ENCODE results near the gene ZC3H4. TPM values are rescaled to one million over a fixed set of nuclear protein-coding genes. Genes with fewer than 3 reads are reported as not detected.

The ZC3H4 gene
- total and polyA plus RNA-seq, 8 donors, result 4.7 to 78.5 (median 20.2) TPM

DNA sequence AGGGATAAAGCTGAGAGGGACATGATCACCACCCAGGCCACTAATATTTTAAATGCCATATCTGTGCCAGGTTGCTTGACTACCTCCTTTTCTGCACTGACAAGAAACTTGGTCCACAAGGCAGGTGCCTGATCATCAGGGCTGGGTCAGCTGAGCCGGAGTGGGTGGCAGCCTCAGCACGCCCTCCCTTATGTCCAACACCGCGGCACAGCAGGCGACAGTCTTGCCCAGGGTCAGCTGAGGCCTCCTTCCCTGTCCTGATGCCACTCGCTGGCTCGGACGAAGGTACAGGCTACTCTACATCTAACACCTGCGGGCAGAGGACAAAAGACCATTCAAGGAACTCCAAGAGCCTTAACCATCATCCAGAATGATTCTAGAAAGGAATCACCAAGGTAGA, 16.9 kb downstream of the ZC3H4 start:
- 46 to 72% (median 48%) methylated on average over 9 of the region's 9 CpGs for WGBS, 5 donors
- peak; percentile 35 to 48 for DNase-seq
- no peaks in the 10 kb centered on the region for H3K27me3 ChIP-seq

DNA sequence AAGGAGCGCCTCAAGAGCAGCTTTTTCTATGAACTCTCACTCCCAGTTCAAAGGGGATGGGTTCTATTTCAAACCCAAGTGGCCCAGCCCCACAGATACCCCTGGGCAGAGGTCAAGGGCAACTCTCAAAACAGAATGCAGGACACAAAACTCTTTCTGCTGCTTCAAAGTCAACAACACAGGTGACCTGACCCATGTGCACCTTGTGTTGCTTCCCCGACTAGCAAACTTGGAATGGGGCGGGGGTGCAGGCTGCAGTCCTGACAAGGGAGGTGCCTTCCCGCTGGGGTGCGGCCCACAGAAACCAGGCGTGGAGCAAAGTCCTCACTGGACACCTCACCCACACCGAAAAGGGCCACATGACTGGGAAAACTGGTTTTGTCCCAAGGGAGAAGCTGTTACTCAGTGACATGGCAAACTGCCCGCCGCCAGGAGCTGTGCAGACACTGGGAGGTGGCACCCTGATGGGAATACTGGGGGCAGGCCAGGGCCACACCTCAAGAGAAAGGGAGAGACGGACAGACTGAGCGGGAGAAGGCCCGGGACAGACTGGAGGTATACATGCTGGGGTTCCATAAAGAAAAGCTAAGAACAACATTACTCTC, 17.4 kb downstream of the ZC3H4 start:
- TF ChIP-seq POLR2AphosphoS5 (IDR thresholded peaks at IDR 0.05), result peak in 2 of 3 donors; percentile 60 to 85
- TF ChIP-seq, protein P1, sequence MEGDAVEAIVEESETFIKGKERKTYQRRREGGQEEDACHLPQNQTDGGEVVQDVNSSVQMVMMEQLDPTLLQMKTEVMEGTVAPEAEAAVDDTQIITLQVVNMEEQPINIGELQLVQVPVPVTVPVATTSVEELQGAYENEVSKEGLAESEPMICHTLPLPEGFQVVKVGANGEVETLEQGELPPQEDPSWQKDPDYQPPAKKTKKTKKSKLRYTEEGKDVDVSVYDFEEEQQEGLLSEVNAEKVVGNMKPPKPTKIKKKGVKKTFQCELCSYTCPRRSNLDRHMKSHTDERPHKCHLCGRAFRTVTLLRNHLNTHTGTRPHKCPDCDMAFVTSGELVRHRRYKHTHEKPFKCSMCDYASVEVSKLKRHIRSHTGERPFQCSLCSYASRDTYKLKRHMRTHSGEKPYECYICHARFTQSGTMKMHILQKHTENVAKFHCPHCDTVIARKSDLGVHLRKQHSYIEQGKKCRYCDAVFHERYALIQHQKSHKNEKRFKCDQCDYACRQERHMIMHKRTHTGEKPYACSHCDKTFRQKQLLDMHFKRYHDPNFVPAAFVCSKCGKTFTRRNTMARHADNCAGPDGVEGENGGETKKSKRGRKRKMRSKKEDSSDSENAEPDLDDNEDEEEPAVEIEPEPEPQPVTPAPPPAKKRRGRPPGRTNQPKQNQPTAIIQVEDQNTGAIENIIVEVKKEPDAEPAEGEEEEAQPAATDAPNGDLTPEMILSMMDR (IDR thresholded peaks at IDR 0.05), result no peak
- DNase-seq, result peak; percentile 96 to 97
- intact Hi-C loops (cut with DNase I; ENCODE audit: low total_unique reads), result no loop called here
- Histone ChIP-seq H3K27me3 (no peaks in the 10 kb centered on the region), H3K4me3 (no peak overlapping the region), H3K4me1 (peaks cover 58 to 74% (median 63%) of the 10 kb centered on the region in 4 donors), H3K9me3 (no peaks in the 10 kb centered on the region), H3K36me3 (peaks cover 20 to 36% (median 31%) of the 10 kb centered on the region in 4 donors), H3K27ac (peak overlapping the region; percentile 82 to 87 (median 85))
- WGBS, 5 donors, result 31 to 71% (median 47%) methylated on average over 11 to 12 of the region's 12 CpGs

More for the DNA sequence above, 16.9 kb downstream of the ZC3H4 start:
- no peaks in the 10 kb centered on the region for H3K9me3 ChIP-seq
- intact Hi-C loops (cut with DNase I; ENCODE audit: low total_unique reads), result no loop called here
- H3K27ac ChIP-seq, result peak overlapping the region; percentile 82 to 87 (median 85)
- no peak overlapping the region for H3K4me3 ChIP-seq
- peaks cover 58 to 79% (median 64%) of the 10 kb centered on the region in 4 donors for H3K4me1 ChIP-seq
- peaks cover 19 to 31% (median 26%) of the 10 kb centered on the region in 4 donors for H3K36me3 ChIP-seq
- TF ChIP-seq POLR2AphosphoS5 (IDR thresholded peaks at IDR 0.05) (no peak), EP300 (IDR thresholded peaks at IDR 0.05) (no peak), POLR2A (IDR thresholded peaks at IDR 0.05) (no peak)
- TF ChIP-seq, protein P1 (IDR thresholded peaks at IDR 0.05), result no peak

DNA sequence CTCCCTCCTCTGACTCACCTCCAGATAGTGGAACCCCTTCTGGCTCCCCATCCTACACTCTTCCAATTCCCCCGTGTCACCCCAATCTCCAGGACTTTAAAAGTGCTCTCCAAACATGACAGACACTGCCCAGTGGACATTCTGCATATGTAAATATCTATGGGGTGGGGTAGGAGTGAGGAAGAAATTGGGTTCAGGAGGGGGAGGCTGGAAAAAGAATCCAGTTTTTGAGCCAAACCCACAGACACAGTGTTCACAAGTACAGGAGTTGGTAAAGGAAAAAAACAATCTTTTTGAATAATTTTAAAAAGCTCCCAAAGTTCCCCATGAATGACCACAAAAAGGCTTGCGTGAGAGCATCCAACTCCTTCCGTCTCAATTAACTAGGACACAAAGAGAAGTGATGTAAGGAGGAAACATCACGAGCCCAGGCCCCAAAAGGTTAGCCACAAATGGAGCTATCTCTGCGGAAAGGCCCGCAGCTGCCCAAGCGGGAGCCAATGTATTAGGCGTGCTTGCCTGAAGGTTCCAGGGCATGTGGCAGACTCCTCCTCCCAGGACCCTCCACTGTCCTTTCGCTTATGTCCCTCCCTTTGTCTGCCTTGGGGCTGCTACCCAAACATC, 18.0 kb downstream of the ZC3H4 start:
- TF ChIP-seq, protein P1 (IDR thresholded peaks at IDR 0.05), result no peak
- TF ChIP-seq POLR2A (IDR thresholded peaks at IDR 0.05) (no peak), EP300 (IDR thresholded peaks at IDR 0.05) (no peak), POLR2AphosphoS5 (IDR thresholded peaks at IDR 0.05) (no peak)
- Histone ChIP-seq H3K36me3 (peaks cover 25 to 43% (median 37%) of the 10 kb centered on the region in 4 donors), H3K9me3 (no peaks in the 10 kb centered on the region), H3K4me3 (no peak overlapping the region), H3K4me1 (peaks cover 58 to 71% (median 63%) of the 10 kb centered on the region in 4 donors), H3K27ac (peak overlapping the region; percentile 82 to 87 (median 85)), H3K27me3 (no peaks in the 10 kb centered on the region)
- 31 to 56% (median 43%) methylated on average over 9 of the region's 9 CpGs for WGBS, 5 donors
- intact Hi-C loops (cut with DNase I; ENCODE audit: low total_unique reads), result no loop called here
- peak in 1 of 2 donors; percentile 45 for DNase-seq

GRCh38 chr19:47094557-47095475, 18.8 kb downstream of the ZC3H4 start:
- no peaks in the 10 kb centered on the region for H3K9me3 ChIP-seq
- peaks cover 53 to 67% (median 63%) of the 10 kb centered on the region in 4 donors for H3K4me1 ChIP-seq
- H3K27ac ChIP-seq, result peak overlapping the region; percentile 82 to 87 (median 85)
- no peak for TF ChIP-seq POLR2A (IDR thresholded peaks at IDR 0.05)
- TF ChIP-seq, protein P1 (IDR thresholded peaks at IDR 0.05), result no peak
- peak; percentile 48 to 84 for DNase-seq
- peaks cover 32 to 50% (median 45%) of the 10 kb centered on the region in 4 donors for H3K36me3 ChIP-seq
- intact Hi-C loops (cut with DNase I; ENCODE audit: low total_unique reads), result no loop called here
- 45 to 65% (median 46%) methylated on average over 11 to 15 of the region's 15 CpGs for WGBS, 5 donors
- no peaks in the 10 kb centered on the region for H3K27me3 ChIP-seq
- no peak overlapping the region for H3K4me3 ChIP-seq

All from stomach (tissue), 9 donors.